A673 (cell line): ENCODE results near the gene PLEKHA6. TPM values are rescaled to one million over a fixed set of nuclear protein-coding genes. Genes with fewer than 3 reads are reported as not detected.

Experiments used
- BruUV-seq: library from RNA; stranded (reverse); fragments of 400-500 nt; replicated peaks from 2 replicates; lab custom pipeline; 2021; lab: Mats Ljungman, UMichigan
- CTCF ChIA-PET: fragments of 300-600 bp; sonication (Branson Sonifier 250); formaldehyde crosslinking; loops from one replicate; lab custom pipeline; 2022; ENCODE audit warnings: antibody characterized with exemption; lab: Charles Lee
- POLR2A ChIA-PET: fragments of 300-600 bp; sonication (Branson Sonifier 250); formaldehyde crosslinking; loops from one replicate; lab custom pipeline; 2022; ENCODE audit warnings: antibody characterized with exemption; ENCODE audit not compliant: low non-redundant PET; lab: Charles Lee
- DNase-seq: peaks from one replicate; pipeline ENCODE4 v3.0.0-alpha.2; 2015; ENCODE audit warnings: low spot score
- H3K27ac ChIP-seq: fragments of 200-600 bp; sonication (generic); 2 replicates; pipeline ENCODE4 v1.5.1; 2016; ENCODE audit warnings: mixed run types, low read depth, mild to moderate bottlenecking, mixed read lengths, antibody characterized with exemption, low read length; ENCODE audit not compliant: poor library complexity, severe bottlenecking
- H3K27me3 ChIP-seq: fragments of 200-600 bp; sonication (generic); replicated peaks from 2 replicates; pipeline ENCODE4 v1.6.1; 2017; ENCODE audit warnings: mixed run types, low read depth, mild to moderate bottlenecking, mixed read lengths, antibody characterized with exemption, low read length; ENCODE audit not compliant: insufficient read depth, poor library complexity
- H3K36me3 ChIP-seq: fragments of 200-600 bp; sonication (generic); 2 replicates; pipeline ENCODE4 v1.6.1; 2016; ENCODE audit warnings: mixed run types, mild to moderate bottlenecking, mixed read lengths, antibody characterized with exemption, low read length; ENCODE audit not compliant: insufficient read depth, poor library complexity, severe bottlenecking
- H3K4me1 ChIP-seq: fragments of 200-600 bp; sonication (generic); 2 replicates; pipeline ENCODE4 v1.6.1; 2017; ENCODE audit warnings: mixed run types, mild to moderate bottlenecking, mixed read lengths, antibody characterized with exemption, low read length; ENCODE audit not compliant: insufficient read depth, poor library complexity, severe bottlenecking
- H3K4me3 ChIP-seq: fragments of 200-600 bp; sonication (generic); 2 replicates; pipeline ENCODE4 v1.5.1; 2016; ENCODE audit warnings: low read depth, mixed run types, mild to moderate bottlenecking, mixed read lengths, low read length; ENCODE audit not compliant: poor library complexity, severe bottlenecking
- H3K9me3 ChIP-seq: fragments of 200-600 bp; sonication (generic); 2 replicates; pipeline ENCODE4 v1.6.1; 2016; ENCODE audit warnings: mixed run types, low read depth, mild to moderate bottlenecking, mixed read lengths, antibody characterized with exemption, low read length; ENCODE audit not compliant: poor library complexity, severe bottlenecking
- CTCF ChIP-seq: fragments of 300-800, 200-600 bp; sonication (generic); conservative IDR thresholded peaks from 2 replicates; pipeline ENCODE4 v1.5.1; 2017; ENCODE audit warnings: low read depth, mild to moderate bottlenecking, antibody characterized with exemption, low read length, moderate library complexity, mixed read lengths
- EZH2 ChIP-seq: fragments of 200-600 bp; sonication (generic); IDR thresholded peaks from 2 replicates; pipeline ENCODE4 v1.6.1; 2017; ENCODE audit warnings: borderline replicate concordance, low read depth, mild to moderate bottlenecking, mixed read lengths, antibody characterized with exemption, low read length; ENCODE audit not compliant: poor library complexity, severe bottlenecking
- intact Hi-C: fragments of 100-400 bp; cut with micrococcal nuclease; formaldehyde crosslinking; loops from one replicate; pipeline ENCODE4 v1.10.0; 2022; ENCODE audit not compliant: unreplicated experiment
- total RNA-seq: library from RNA; stranded (reverse); gene quantifications from 2 replicates; pipeline ENCODE4 v1.2.3, GENCODE V29; 2021

The PLEKHA6 gene
- total RNA-seq, 1 experiment from 2014 or later, result 0.58 TPM

- no peak overlapping the region for H3K27ac ChIP-seq
- H3K4me3 ChIP-seq, result no peak overlapping the region
- H3K9me3 ChIP-seq, result no peaks in the 10 kb centered on the region
- peaks cover 7% of the 10 kb centered on the region for H3K4me1 ChIP-seq
- intact Hi-C loops, result no loop called here
- TF ChIP-seq EZH2, result no peak
- TF ChIP-seq CTCF, result no peak
- ChIA-PET POLR2A (no interaction called here), CTCF (no interaction called here)
- no peaks in the 10 kb centered on the region for H3K27me3 ChIP-seq
- no TSS peak for BruUV-seq
- DNase-seq, result no peak
- no peaks in the 10 kb centered on the region for H3K36me3 ChIP-seq
Observed at GRCh38 chr1:204317170-204317569, 42.6 kb downstream of the PLEKHA6 start.

- ChIA-PET CTCF (no interaction called here), POLR2A (no interaction called here)
- Histone ChIP-seq H3K9me3 (no peaks in the 10 kb centered on the region), H3K27me3 (no peaks in the 10 kb centered on the region), H3K4me1 (peaks cover 7% of the 10 kb centered on the region), H3K27ac (no peak overlapping the region), H3K4me3 (no peak overlapping the region), H3K36me3 (no peaks in the 10 kb centered on the region)
- DNase-seq, result no peak
- TF ChIP-seq EZH2, result no peak
- no peak for TF ChIP-seq CTCF
- intact Hi-C loops, result no loop called here
- BruUV-seq, result no TSS peak
Observed at GRCh38 chr1:204316164-204316563, 43.6 kb downstream of the PLEKHA6 start.

DNA sequence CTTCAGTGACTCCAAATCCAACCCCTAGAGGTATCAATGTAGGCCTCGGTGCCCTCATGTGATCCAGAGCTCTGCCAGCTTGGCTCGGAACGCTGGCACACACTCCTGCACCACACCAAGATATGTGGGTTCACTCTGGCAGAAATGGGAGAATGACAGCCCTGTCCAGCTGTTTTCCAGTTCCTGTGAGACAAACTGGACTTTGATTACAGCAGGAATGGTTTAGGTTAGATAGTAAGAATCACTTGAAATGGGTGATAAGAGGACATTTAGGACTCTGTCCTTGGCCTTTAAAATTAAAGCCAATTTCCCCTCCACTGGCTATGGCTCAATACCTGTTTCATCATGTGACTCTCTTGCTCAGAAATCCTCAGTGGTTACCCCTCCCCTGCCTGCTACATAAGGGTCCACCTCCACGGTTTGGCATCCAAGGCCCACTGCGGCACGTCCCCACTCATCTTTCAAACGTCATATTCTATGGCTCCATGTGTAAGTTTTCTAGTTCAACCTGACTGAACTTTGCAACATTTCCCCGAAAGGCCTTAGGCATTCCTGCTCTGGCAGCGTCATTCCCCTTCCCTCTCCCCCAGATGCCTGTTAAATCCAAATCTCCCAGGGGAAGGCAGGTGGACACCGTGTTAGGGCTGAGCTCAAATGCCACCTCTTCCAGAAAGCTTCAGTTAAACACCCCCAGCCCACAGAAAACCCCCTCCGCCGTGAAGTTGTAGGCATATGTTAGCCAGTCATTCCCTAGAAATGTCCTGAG is 44.7 kb downstream of the PLEKHA6 start:
- ChIA-PET POLR2A (no interaction called here), CTCF (no interaction called here)
- Histone ChIP-seq H3K27ac (no peak overlapping the region), H3K36me3 (no peaks in the 10 kb centered on the region), H3K27me3 (no peaks in the 10 kb centered on the region), H3K9me3 (no peaks in the 10 kb centered on the region), H3K4me1 (peaks cover 7% of the 10 kb centered on the region), H3K4me3 (no peak overlapping the region)
- TF ChIP-seq CTCF (no peak), EZH2 (no peak)
- BruUV-seq, result no TSS peak
- intact Hi-C loops, result no loop called here
- no peak for DNase-seq
